Urinary bladder (tissue), 4 donors: ENCODE results near the gene RASAL2. TPM values are rescaled to one million over a fixed set of nuclear protein-coding genes. Genes with fewer than 3 reads are reported as not detected.

Experiments
- DNase-seq: peaks from one replicate; pipeline ENCODE4 v3.0.0-alpha.2; 2015; ENCODE audit errors: extremely low spot score
- H3K27ac ChIP-seq: one replicate; pipeline ENCODE4 v1.5.1; 2013; ENCODE audit warnings: low read depth, mild to moderate bottlenecking, moderate library complexity
- H3K36me3 ChIP-seq: one replicate; pipeline ENCODE4 v1.6.1; 2013; ENCODE audit warnings: mild to moderate bottlenecking, moderate library complexity; ENCODE audit not compliant: insufficient read depth
- H3K4me1 ChIP-seq: one replicate; pipeline ENCODE4 v1.6.1; 2013; ENCODE audit warnings: mild to moderate bottlenecking, moderate library complexity; ENCODE audit not compliant: insufficient read depth
- H3K4me3 ChIP-seq: one replicate; pipeline ENCODE4 v1.5.1; 2013; ENCODE audit warnings: low read depth, low read length
- WGBS: extraction: QIAGEN DNeasy Blood & Tissue Kit; methylation state at CpG from one replicate; pipeline ENCODE4 v1.1.7; 2013; 5-methylcytosine and 5-hydroxymethylcytosine counted together
- polyA plus RNA-seq: library from polyadenylated mRNA; stranded (reverse); fragments of 200-250 nt; gene quantifications from one replicate; pipeline ENCODE4 v1.2.3, GENCODE V29; 2013
- total RNA-seq: library from RNA; depleted of rRNA; stranded (reverse); fragments of >200 nt; gene quantifications from one replicate; pipeline ENCODE4 v1.2.3, GENCODE V29; 2014
- donor health status: healthy with polysubstance abuse.
- donor health status: healthy.

Gene RASAL2
- total and polyA plus RNA-seq, 2 donors = 8.8 to 29.2 TPM

- Histone ChIP-seq H3K4me1 (peaks cover 1% of the 10 kb centered on the region), H3K36me3 (no peaks in the 10 kb centered on the region), H3K27ac (no peak overlapping the region), H3K4me3 (no peak overlapping the region)
- WGBS = 58% methylated on average over 9 of the region's 9 CpGs
- no peak for DNase-seq
Observed at GRCh38 chr1:178060789-178061556, 32.9 kb upstream of the RASAL2 start.

GRCh38 chr1:178061620-178062019 lies 32.3 kb upstream of the RASAL2 start:
- H3K4me3 ChIP-seq = no peak overlapping the region
- H3K27ac ChIP-seq = no peak overlapping the region

DNA sequence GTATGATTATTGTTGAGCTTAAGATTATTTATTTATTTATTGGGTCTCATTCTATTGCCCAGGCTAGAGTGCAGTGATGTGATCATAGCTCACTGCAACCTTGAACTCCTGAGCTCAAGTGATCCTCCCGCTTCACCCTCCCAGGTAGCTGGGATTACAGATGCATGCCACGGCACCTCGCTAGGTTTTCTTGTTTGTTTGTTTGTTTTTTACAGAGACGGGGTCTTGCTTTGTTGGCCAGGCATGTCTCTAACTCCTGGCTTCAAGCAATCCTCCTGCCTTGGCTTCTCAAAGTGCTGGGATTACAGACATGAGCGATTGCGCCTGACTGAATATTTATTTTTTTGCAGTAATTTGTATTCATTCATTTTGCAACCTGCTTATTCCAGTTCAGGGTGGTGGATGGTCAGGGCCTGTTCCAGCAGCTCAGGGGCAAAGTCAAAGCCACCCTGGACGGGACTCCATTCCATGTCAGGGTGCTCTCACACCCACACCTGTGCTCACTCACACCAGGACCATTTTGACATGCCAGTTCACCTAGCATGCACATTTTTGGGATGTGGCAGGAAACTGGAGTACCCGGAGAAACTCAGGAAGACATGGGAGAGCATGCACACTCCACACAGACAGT lies 29.6 kb upstream of the RASAL2 start:
- H3K36me3 ChIP-seq = no peaks in the 10 kb centered on the region
- H3K4me3 ChIP-seq = no peak overlapping the region
- DNase-seq = no peak
- 87% methylated on average over 8 of the region's 8 CpGs for WGBS
- no peak overlapping the region for H3K27ac ChIP-seq
- peaks cover 1% of the 10 kb centered on the region for H3K4me1 ChIP-seq

More at GRCh38 chr1:178061620-178062019, 32.3 kb upstream of the RASAL2 start:
- DNase-seq = no peak
- WGBS = 71% methylated on average over 1 of the region's 1 CpG
- Histone ChIP-seq H3K36me3 (no peaks in the 10 kb centered on the region), H3K4me1 (peaks cover 1% of the 10 kb centered on the region)

GRCh38 chr1:178065250-178065649 lies 28.7 kb upstream of the RASAL2 start:
- H3K27ac ChIP-seq = no peak overlapping the region
- peaks cover 1% of the 10 kb centered on the region for H3K4me1 ChIP-seq
- DNase-seq = no peak
- 81% methylated on average over 3 of the region's 3 CpGs for WGBS
- H3K4me3 ChIP-seq = no peak overlapping the region
- H3K36me3 ChIP-seq = no peaks in the 10 kb centered on the region

DNA sequence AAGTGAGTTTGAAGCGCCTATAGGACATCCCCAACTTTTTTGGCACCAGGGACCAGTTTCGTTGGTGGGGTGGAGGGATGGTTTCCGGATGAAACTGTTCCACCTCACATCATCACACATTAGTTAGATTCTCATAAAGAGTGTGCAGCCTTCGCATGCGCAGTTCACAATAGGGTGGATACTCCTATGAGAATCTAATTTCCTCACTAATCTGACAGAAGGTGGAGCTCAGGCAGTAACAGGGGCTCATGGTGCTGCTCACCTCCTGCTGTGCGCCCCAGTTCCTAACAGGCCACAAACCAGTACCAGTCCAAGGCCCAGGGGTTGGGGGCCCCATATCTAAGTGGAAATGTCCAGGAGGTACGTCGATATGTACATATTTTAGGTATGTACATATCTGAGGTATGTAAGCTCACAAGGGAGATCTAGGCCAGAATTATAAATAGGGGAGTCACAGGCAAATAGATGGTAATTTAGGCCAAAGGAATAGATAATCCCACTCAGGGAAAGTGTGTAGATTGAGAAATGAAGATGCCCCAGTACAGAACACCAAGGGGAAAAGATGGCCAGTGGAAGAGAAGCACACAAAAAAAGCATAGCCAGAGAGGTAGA lies 27.5 kb upstream of the RASAL2 start:
- Histone ChIP-seq H3K36me3 (no peaks in the 10 kb centered on the region), H3K27ac (no peak overlapping the region), H3K4me3 (no peak overlapping the region), H3K4me1 (no peaks in the 10 kb centered on the region)
- whole genome bisulfite sequencing = 95% methylated on average over 8 of the region's 8 CpGs
- DNase-seq = no peak

GRCh38 chr1:178066908-178067614 lies 26.8 kb upstream of the RASAL2 start:
- DNase-seq = no peak
- Histone ChIP-seq H3K4me1 (no peaks in the 10 kb centered on the region), H3K4me3 (no peak overlapping the region), H3K36me3 (no peaks in the 10 kb centered on the region), H3K27ac (no peak overlapping the region)
- 67% methylated on average over 6 of the region's 6 CpGs for WGBS

- Histone ChIP-seq H3K4me1 (no peaks in the 10 kb centered on the region), H3K36me3 (no peaks in the 10 kb centered on the region), H3K27ac (no peak overlapping the region), H3K4me3 (no peak overlapping the region)
- DNase-seq = no peak
- 84% methylated on average over 2 of the region's 2 CpGs for WGBS
Observed at GRCh38 chr1:178071811-178072210, 22.1 kb upstream of the RASAL2 start.

DNA sequence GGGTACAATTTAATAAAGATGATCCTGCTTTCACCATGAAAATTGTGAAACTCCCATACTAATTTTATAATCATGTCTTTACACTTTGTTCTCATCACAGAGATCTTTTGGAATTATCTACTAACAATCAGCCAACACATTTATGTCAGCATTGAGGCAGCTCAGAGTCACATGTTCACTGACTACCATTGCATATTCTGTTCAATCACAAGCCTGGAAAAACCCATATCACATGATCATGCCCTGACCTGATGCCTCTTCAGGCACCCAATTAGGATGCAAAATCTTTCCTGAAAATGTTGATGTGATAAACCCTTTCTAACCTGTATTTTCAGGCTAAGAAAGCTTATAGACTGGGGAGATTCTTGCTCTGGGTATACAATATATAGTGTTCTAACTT lies 21.6 kb upstream of the RASAL2 start:
- H3K4me3 ChIP-seq = no peak overlapping the region
- no peaks in the 10 kb centered on the region for H3K4me1 ChIP-seq
- DNase-seq = no peak
- no peak overlapping the region for H3K27ac ChIP-seq
- H3K36me3 ChIP-seq = no peaks in the 10 kb centered on the region

GRCh38 chr1:178075333-178075732 lies 18.6 kb upstream of the RASAL2 start:
- Histone ChIP-seq H3K4me1 (no peaks in the 10 kb centered on the region), H3K4me3 (no peak overlapping the region), H3K27ac (no peak overlapping the region), H3K36me3 (no peaks in the 10 kb centered on the region)
- no peak for DNase-seq

DNA sequence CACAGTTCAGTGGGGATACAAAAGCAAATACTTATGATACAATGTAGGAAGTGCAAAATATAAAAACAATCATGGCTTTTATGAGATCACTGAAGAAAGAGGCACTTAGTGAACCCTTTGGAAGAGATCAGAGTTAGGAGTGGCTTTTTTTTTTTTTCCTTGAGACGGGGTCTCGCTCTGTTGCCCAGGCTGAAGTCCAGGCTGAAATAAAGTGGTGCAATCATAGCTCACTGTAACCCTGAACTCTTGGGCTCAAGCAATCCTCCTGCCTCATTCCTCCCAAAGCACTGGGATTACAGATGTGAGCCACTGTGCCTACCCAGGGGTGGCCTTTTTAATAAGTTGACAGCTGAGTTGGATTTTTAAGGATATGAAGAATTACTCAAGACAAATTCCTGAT lies 17.3 kb upstream of the RASAL2 start:
- Histone ChIP-seq H3K4me1 (no peaks in the 10 kb centered on the region), H3K27ac (no peak overlapping the region), H3K36me3 (no peaks in the 10 kb centered on the region), H3K4me3 (no peak overlapping the region)
- no peak for DNase-seq
- 88% methylated on average over 2 of the region's 2 CpGs for WGBS

- H3K27ac ChIP-seq = no peak overlapping the region
- DNase-seq = no peak
Observed at GRCh38 chr1:178077917-178078316, 16.0 kb upstream of the RASAL2 start.

DNA sequence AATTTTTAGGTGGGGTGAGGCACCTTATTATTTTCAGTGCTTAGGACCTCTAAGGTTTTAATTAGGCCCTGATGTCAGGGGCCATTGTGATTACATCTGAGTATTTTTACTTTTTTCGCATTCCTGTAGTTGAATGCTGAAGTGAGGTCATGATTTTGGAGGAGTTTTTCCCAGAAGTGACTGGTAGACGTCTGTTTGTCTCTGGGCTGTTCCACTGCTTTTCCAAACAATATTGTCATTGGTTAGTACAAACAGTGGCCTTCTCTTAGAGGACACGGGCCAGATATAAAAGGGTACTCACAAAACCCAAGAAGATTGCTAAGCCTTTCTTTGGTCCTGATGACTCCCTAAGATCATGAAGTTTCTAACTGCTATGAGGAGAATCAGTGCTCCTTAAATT lies 7.6 kb upstream of the RASAL2 start:
- Histone ChIP-seq H3K4me1 (no peaks in the 10 kb centered on the region), H3K27ac (no peak overlapping the region), H3K4me3 (no peak overlapping the region), H3K36me3 (no peaks in the 10 kb centered on the region)
- WGBS = 69% methylated on average over 3 of the region's 3 CpGs
- DNase-seq = no peak

More at GRCh38 chr1:178077917-178078316, 16.0 kb upstream of the RASAL2 start:
- H3K4me1 ChIP-seq = no peaks in the 10 kb centered on the region
- H3K36me3 ChIP-seq = no peaks in the 10 kb centered on the region
- no peak overlapping the region for H3K4me3 ChIP-seq

GRCh38 chr1:178086766-178087165 lies 7.1 kb upstream of the RASAL2 start:
- no peaks in the 10 kb centered on the region for H3K4me1 ChIP-seq
- H3K4me3 ChIP-seq = no peak overlapping the region
- no peak overlapping the region for H3K27ac ChIP-seq
- no peaks in the 10 kb centered on the region for H3K36me3 ChIP-seq
- DNase-seq = no peak
- WGBS = 37% methylated on average over 4 of the region's 4 CpGs

- WGBS = 73% methylated on average over 2 of the region's 2 CpGs
- Histone ChIP-seq H3K36me3 (no peaks in the 10 kb centered on the region), H3K4me1 (no peaks in the 10 kb centered on the region), H3K4me3 (no peak overlapping the region), H3K27ac (no peak overlapping the region)
- no peak for DNase-seq
Observed at GRCh38 chr1:178088651-178089050, 5.3 kb upstream of the RASAL2 start.
